NCI-H82 treated with DMSO at 0.1 percent for 48 hours (cell line): ENCODE measurements around the gene CROCC2.

ENCODE experiments used
- DNase-seq: peaks from one replicate; lab custom pipeline; 2025; ENCODE audit not compliant: unreplicated experiment; lab: John Stamatoyannopoulos, UW

CROCC2 gene

DNA sequence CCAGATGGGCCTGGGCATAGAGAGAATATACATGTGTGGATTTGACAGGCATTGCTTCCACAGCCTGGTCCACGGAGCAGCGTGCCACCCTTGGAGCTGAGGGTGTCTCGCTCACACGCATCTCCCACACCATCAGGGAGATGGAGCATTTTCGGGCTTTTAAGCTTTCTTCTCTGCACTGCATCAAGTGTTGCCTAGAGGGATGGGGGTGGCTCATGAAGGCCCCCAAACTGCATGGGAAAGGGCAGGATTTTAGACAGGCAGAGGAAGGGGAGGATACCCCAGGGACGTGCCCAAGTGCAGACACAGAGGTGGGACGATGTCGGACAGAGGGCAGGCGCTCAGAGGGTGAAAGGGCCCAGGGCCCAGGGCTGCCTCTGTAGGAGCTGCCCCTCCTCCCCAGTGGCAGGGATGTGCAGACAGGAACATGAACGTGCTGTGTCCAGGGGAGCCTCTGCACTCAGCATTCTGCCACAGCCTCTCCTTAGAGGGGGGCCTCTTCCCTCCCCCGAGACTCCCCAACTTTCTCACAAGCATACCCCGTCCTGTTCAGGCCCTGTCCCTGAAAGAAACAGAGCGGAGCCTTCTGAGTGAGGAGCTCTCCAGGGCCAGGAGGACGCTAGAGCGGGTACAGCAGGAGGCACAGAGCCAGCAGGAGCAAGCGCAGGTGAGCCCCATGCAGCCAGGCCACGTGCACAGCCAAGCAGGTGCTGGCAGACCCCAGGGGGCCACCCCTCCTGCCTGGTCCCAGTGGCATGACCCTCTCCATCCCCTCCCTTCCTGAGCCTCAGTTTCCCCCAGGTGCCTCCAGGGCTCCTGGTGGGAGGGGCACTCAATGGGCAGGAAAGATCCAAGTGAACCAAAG, 49.4 kb downstream of the CROCC2 start:
- DNase-seq, result no peak

GRCh38 chr2:240956171-240956934, 50.2 kb downstream of the CROCC2 start:
- no peak for DNase-seq

- DNase-seq, result no peak
Observed at GRCh38 chr2:240956935-240957655, 51.0 kb downstream of the CROCC2 start.

- DNase-seq, result no peak
Observed at GRCh38 chr2:240957656-240958365, 51.7 kb downstream of the CROCC2 start.

GRCh38 chr2:240958366-240959213, 52.5 kb downstream of the CROCC2 start:
- DNase-seq, result no peak

DNA sequence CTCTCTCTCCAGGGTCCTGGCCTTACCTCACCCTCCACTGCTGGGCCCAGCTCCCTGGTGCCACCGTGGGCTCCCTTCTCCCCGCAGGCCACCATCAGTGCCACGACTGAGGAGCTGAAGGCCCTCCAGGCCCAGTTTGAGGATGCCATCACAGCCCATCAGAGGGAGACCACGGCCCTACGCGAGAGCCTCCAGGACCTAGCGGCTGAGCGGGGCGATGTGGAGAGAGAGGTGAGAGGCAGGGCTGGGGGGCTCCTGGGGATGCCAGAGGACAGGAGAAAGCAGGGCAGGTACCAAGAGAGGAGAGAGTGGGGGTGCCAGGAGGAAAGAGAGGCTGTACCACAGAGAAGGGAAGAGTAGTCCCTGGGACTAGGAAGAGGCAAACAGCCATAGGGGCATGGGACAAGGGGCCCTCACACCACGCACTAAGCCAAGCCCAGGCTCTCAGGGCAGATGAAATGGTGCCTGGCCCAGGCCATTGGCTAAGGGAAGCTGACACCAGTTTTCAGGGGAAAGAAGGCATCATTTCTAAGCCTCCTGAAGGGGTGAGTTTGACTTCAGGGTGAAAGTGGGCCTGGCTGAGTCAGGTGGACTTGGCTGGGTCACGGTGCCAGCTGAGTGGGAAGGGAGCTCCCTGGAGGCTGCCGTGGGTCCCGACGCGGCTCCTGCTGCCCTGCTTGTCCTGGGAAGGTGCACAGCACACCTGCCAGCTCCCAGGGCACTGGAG, 53.2 kb downstream of the CROCC2 start:
- DNase-seq, result no peak

- DNase-seq, result no peak
Observed at GRCh38 chr2:240959941-240960308, 53.8 kb downstream of the CROCC2 start.

- DNase-seq, result no peak
Observed at GRCh38 chr2:240960309-240960970, 54.3 kb downstream of the CROCC2 start.

DNA sequence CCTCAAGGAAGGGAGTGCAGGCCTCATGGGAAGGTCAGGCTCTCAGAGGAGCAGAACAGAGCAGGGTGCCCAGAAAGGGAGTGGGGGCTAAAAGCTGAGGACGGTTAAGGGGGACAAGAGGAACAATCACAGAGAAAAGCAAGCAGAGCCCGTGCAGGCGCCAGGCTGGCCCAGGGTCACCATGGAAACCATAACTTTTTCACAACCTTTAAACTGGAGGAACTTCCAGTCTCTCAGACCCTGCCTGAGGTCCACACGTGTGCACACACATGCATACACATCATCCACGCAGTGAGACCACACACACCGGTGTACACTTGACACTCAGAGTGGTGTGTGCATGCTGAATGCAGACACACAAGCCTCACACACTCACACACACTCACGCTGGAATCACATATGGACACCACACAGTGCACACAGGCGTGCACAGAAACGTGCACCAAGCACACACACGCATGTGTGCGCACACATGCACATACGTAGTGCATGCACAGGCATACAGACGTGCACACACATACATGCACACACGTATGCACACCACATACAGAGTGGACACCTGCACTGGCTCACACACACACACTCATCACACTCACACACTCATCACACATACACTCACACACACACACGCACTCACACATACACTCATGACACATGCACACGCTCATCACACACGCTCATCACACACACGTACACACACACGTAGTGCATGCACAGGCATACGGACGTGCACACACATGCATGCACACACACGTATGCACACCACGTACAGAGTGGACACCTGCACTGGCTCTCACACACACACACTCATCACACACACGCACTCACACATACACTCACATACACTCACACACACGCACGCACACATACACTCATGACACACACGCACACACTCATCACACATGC, 55.1 kb downstream of the CROCC2 start:
- DNase-seq, result no peak

GRCh38 chr2:240961910-240962299, 55.8 kb downstream of the CROCC2 start:
- DNase-seq, result no peak

DNA sequence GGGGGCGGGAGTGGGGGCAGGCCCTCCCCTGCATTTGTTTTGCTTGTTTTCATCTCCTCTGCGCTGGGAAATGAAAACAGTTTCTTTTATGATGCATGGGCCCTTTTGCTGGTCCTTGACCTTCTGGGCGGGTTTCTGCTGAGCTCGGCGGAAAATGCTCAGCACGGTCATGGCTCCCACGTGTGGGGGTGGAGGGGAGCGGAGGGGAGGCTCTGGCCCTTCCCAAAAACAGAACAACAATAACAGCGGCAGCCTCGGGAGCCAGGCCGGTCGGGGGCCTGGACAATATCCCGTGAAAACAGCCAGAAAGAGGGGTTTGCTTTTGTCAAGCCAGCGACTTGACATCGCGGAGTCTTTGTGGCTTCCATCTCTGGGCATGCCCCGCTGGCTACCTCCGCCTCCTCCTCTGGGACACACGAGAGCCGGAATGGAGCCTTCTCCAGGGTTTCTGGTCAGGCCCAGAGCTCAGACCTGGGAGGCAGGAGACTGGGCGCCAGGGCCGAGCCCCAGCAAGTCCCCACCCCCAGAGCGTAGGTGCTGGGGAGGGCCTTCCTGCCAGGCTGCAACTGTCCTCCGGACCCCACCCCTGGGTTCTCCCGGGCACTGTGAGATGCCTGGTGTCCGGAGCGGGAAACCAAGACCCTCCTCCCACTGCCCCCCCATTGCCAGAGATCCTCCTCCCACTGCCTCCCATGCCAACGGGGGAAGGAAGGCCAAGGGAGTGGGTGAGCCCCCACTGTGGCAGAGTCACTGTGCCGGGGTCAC, 56.3 kb downstream of the CROCC2 start:
- DNase-seq, result no peak

DNA sequence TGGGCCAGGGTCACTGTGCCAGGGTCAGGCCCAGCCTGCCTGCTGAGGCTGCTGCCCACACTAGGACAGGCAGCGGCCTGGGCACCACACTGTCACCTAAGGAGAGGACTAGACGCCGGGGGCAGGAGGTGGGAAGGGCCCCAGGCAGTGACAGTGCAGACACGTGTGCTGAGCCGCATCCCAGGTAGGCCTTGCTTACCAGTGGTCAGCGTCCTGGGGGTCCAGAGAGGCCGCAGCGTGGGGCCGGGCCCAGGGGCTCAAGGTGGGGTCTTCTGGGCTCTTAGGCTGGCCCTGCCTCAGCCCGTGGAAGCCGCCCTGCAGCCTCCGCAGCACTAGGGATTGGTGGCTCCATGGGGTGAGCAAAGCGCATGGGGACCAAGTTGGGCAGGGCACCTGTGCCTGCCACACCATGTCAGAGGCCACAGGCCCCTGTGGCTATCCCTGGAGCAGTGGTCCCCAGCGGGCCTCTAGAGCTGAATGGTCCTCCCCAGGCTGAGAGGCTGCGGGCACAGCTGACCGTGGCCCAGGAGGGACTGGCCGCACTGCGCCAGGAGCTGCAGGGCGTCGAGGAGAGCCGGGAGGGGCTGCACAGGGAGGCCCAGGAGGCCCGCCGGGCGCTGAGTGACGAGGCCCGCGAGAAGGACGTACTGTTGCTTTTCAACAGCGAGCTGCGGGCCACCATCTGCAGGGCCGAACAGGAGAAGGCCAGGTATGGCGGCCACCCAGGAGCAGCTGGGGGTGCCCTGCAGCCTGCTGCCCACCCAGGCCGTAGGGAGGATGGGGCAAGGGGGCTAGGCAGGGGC, 57.1 kb downstream of the CROCC2 start:
- no peak for DNase-seq

- DNase-seq, result no peak
Observed at GRCh38 chr2:240963868-240964703, 58.0 kb downstream of the CROCC2 start.

GRCh38 chr2:240964704-240965295, 58.7 kb downstream of the CROCC2 start:
- no peak for DNase-seq

- no peak for DNase-seq
Observed at GRCh38 chr2:240965296-240965904, 59.3 kb downstream of the CROCC2 start.
